Stimulated activated CD8-positive, alpha-beta memory T cell treated with anti-CD3 and anti-CD28 coated beads, Interleukin-4, amount 100 ng/mL, for 24 hours (primary cell): ENCODE data around the gene PTGER2.

Source experiments
- DNase-seq: peaks from one replicate; pipeline ENCODE4 v3.0.0-alpha.2; 2020; ENCODE audit warnings: low read depth

The PTGER2 gene

GRCh38 chr14:52305014-52305413, 9.1 kb upstream of the PTGER2 start:
- no peak for DNase-seq

- DNase-seq = no peak
These were observed 6.7 kb upstream of the PTGER2 start for GRCh38 chr14:52307376-52307775.

- DNase-seq = no peak
These were observed 6.2 kb upstream of the PTGER2 start for GRCh38 chr14:52307905-52308304.

- no peak for DNase-seq
These were observed 3.6 kb upstream of the PTGER2 start for GRCh38 chr14:52310541-52310940.

- DNase-seq = no peak
These were observed 1.2 kb upstream of the PTGER2 start for GRCh38 chr14:52312931-52313355.

- no peak for DNase-seq
These were observed 650 bp upstream of the PTGER2 start for GRCh38 chr14:52313462-52313861.

- DNase-seq = no peak
These were observed 663 bp downstream of the PTGER2 start for GRCh38 chr14:52314595-52315354.

GRCh38 chr14:52315355-52315718, 1.2 kb downstream of the PTGER2 start:
- no peak for DNase-seq

- no peak for DNase-seq
These were observed 4.0 kb downstream of the PTGER2 start for GRCh38 chr14:52318062-52318461.

GRCh38 chr14:52318826-52319645, 4.9 kb downstream of the PTGER2 start:
- no peak for DNase-seq

- no peak for DNase-seq
These were observed 5.8 kb downstream of the PTGER2 start for GRCh38 chr14:52319919-52320318.

GRCh38 chr14:52325126-52325525, 11.0 kb downstream of the PTGER2 start:
- DNase-seq = no peak

GRCh38 chr14:52325630-52326029, 11.5 kb downstream of the PTGER2 start:
- no peak for DNase-seq

- DNase-seq = no peak
These were observed 13.5 kb downstream of the PTGER2 start for GRCh38 chr14:52327374-52328226.

GRCh38 chr14:52328276-52328675, 14.2 kb downstream of the PTGER2 start:
- DNase-seq = no peak

GRCh38 chr14:52329678-52330369, 15.7 kb downstream of the PTGER2 start:
- no peak for DNase-seq

- DNase-seq = no peak
These were observed 18.2 kb downstream of the PTGER2 start for GRCh38 chr14:52332269-52332668.

GRCh38 chr14:52333108-52333507, 19.0 kb downstream of the PTGER2 start:
- no peak for DNase-seq

- DNase-seq = no peak
These were observed 19.9 kb downstream of the PTGER2 start for GRCh38 chr14:52333823-52334657.

- no peak for DNase-seq
These were observed 22.1 kb downstream of the PTGER2 start for GRCh38 chr14:52336241-52336640.
